DND-41 (cell line): ENCODE results near the gene HLA-B.

Source experiments
- ATAC-seq: fragments of 200-7000 bp; cut with Tn5 transposase; 3 replicates; pipeline ENCODE4 v1.9.1; 2021; ENCODE audit warnings: low read depth; ENCODE audit not compliant: insufficient read depth
- DNase-seq: peaks from one replicate; pipeline ENCODE4 v3.0.0-alpha.2; 2020
- H2AFZ ChIP-seq: 2 replicates; pipeline ENCODE4 v1.6.0; 2012; ENCODE audit warnings: low read depth, low read length
- H3K27ac ChIP-seq: 2 replicates; pipeline ENCODE4 v1.5.1; 2012; ENCODE audit warnings: low read length, inconsistent platforms
- H3K27me3 ChIP-seq: fragments of 200-600 bp; sonication (generic); 2 replicates; pipeline ENCODE4 v1.6.0; 2012; ENCODE audit warnings: low read length, mild to moderate bottlenecking, inconsistent platforms; ENCODE audit not compliant: insufficient read depth, poor library complexity
- H3K36me3 ChIP-seq: 2 replicates; pipeline ENCODE4 v1.5.1; 2012; ENCODE audit warnings: low read length, inconsistent platforms; ENCODE audit not compliant: insufficient read depth
- H3K4me1 ChIP-seq: 2 replicates; pipeline ENCODE4 v1.5.1; 2012; ENCODE audit warnings: mild to moderate bottlenecking, low read length; ENCODE audit not compliant: insufficient read depth
- H3K4me2 ChIP-seq: 2 replicates; pipeline ENCODE4 v1.6.0; 2012; ENCODE audit warnings: mild to moderate bottlenecking, moderate library complexity, low read length, inconsistent platforms; ENCODE audit not compliant: insufficient read depth
- H3K4me3 ChIP-seq, 2 experiments: fragments of 200-600 bp in 1 of 2; shearing (Covaris generic) in 1 of 2; 2 replicates each; pipeline ENCODE4 v1.5.1; 2012 to 2016; ENCODE audit warnings: inconsistent platforms in 2 of 2, low read length in 2 of 2, mild to moderate bottlenecking in 2 of 2, low read depth in 1 of 2, moderate library complexity in 1 of 2
- H3K79me2 ChIP-seq: 2 replicates; pipeline ENCODE4 v1.6.0; 2012; ENCODE audit warnings: low read length, inconsistent platforms; ENCODE audit not compliant: insufficient read depth
- H3K9ac ChIP-seq: 2 replicates; pipeline ENCODE4 v1.6.0; 2012; ENCODE audit warnings: low read depth, mild to moderate bottlenecking, inconsistent platforms, low read length, moderate library complexity
- H3K9me3 ChIP-seq: 2 replicates; pipeline ENCODE4 v1.5.1; 2012; ENCODE audit warnings: low read length, moderate library complexity, mild to moderate bottlenecking, inconsistent platforms; ENCODE audit not compliant: insufficient read depth, severe bottlenecking
- H4K20me1 ChIP-seq: 2 replicates; pipeline ENCODE4 v1.6.0; 2012; ENCODE audit warnings: low read length; ENCODE audit not compliant: insufficient read depth
- EZH2 ChIP-seq: IDR thresholded peaks from 3 replicates; pipeline ENCODE4 v1.6.1; 2012; ENCODE audit warnings: borderline replicate concordance, low read depth, mild to moderate bottlenecking, moderate library complexity, low read length, inconsistent platforms; ENCODE audit not compliant: severe bottlenecking
- TF ChIP-seq, protein P1 (sequence below): IDR thresholded peaks from 2 replicates; pipeline ENCODE4 v1.5.1; 2012; ENCODE audit warnings: borderline replicate concordance, low read length, moderate library complexity, mild to moderate bottlenecking; ENCODE audit not compliant: poor library complexity, severe bottlenecking; ENCODE audit errors: extremely low read depth

HLA-B gene

DNA sequence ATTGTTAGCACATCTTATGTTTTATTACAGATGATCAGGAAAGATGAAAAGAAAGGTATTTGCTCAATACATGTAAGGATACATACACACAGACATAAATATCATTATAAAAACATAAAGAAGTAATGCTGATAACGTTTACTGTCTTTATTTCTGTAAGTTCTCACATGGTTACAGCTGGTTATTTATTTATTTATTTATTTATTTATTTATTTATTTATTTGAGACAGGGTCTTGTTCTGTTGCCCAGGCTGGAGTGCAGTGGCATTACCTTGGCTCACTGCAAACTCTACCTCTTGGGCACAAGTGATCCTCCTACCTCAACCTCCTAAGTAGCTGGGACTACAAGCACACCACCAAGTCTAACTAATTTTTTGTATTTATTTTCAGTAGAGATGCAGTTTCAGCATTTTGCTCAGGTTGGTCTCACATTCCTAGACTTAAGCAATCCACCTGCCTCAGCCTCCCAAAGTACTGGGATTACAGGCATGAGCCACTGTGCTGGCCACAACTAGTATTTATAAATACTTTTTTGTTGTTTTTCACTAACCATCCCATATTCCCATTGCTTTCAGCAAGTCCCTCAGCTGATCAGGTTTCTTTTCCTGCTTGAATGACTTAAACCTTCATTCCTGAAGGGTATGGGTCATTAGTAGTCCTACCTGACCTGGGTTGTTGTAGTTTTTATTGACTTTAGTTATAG lies 35.8 kb downstream of the HLA-B start:
- no peaks in the 10 kb centered on the region for H3K9me3 ChIP-seq
- no peak overlapping the region for H3K4me2 ChIP-seq
- no peaks in the 10 kb centered on the region for H3K4me1 ChIP-seq
- TF ChIP-seq EZH2, result no peak
- TF ChIP-seq, protein P1, sequence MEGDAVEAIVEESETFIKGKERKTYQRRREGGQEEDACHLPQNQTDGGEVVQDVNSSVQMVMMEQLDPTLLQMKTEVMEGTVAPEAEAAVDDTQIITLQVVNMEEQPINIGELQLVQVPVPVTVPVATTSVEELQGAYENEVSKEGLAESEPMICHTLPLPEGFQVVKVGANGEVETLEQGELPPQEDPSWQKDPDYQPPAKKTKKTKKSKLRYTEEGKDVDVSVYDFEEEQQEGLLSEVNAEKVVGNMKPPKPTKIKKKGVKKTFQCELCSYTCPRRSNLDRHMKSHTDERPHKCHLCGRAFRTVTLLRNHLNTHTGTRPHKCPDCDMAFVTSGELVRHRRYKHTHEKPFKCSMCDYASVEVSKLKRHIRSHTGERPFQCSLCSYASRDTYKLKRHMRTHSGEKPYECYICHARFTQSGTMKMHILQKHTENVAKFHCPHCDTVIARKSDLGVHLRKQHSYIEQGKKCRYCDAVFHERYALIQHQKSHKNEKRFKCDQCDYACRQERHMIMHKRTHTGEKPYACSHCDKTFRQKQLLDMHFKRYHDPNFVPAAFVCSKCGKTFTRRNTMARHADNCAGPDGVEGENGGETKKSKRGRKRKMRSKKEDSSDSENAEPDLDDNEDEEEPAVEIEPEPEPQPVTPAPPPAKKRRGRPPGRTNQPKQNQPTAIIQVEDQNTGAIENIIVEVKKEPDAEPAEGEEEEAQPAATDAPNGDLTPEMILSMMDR, result no peak
- peaks cover 9% of the 10 kb centered on the region for H3K27me3 ChIP-seq
- H3K9ac ChIP-seq, result no peak overlapping the region
- no peaks in the 10 kb centered on the region for H3K36me3 ChIP-seq
- H3K79me2 ChIP-seq, result no peaks in the 10 kb centered on the region
- no peak overlapping the region for H3K27ac ChIP-seq
- no peak overlapping the region for H2AFZ ChIP-seq
- H3K4me3 ChIP-seq, result no peak overlapping the region
- H4K20me1 ChIP-seq, result no peaks in the 10 kb centered on the region
- DNase-seq (no peak), ATAC-seq (no peak)

DNA sequence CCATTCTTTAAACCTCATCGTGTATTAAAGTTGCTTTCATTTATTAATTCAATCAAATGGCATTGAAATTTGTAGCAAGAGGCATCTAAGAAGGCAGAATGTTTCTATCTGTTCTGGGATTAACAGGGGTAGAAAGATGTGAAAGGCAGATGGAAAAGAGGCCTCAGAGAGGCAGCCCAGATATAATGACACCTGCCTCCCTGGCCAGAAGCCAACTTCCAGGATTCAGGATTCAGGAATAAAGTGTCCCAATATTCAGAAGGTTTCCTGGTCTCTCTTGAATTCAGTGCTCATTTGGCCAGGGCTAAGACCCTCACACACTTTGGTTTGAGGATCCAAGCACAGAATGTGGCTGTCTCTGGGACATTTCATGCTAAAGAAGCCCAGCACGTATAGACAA lies 39.9 kb downstream of the HLA-B start:
- DNase-seq, result no peak
- Histone ChIP-seq H3K27ac (no peak overlapping the region), H3K9me3 (no peaks in the 10 kb centered on the region)

DNA sequence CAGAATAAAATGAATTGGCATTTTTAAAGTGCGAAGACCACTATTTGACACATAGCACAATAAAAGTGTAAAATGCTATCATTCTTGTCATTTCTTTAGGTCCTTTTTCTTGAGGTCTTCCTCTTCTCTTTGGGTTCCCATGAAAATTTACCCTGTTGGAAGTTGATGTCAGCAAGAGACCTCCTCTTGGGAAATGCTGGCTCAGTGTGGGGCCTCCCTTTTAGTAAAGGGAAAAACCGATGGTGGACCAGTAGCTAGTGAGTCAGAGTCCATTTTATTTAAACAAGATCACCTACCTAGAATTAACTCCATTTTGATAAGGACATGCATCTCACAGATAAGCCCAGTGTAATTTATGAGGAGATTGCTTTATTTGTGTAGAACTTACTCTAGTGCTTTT lies 47.3 kb downstream of the HLA-B start:
- H3K36me3 ChIP-seq, result no peaks in the 10 kb centered on the region
- H2AFZ ChIP-seq, result no peak overlapping the region
- no peaks in the 10 kb centered on the region for H3K79me2 ChIP-seq
- peaks cover 11% of the 10 kb centered on the region for H3K27me3 ChIP-seq
- H3K4me2 ChIP-seq, result no peak overlapping the region
- H3K9ac ChIP-seq, result no peak overlapping the region
- no peaks in the 10 kb centered on the region for H3K4me1 ChIP-seq
- no peaks in the 10 kb centered on the region for H4K20me1 ChIP-seq
- no peak for DNase-seq
- no peak overlapping the region for H3K27ac ChIP-seq
- no peak overlapping the region for H3K4me3 ChIP-seq
- no peaks in the 10 kb centered on the region for H3K9me3 ChIP-seq
- TF ChIP-seq, protein P1, result no peak
- no peak for TF ChIP-seq EZH2
- no peak for ATAC-seq

More for the DNA sequence above, 39.9 kb downstream of the HLA-B start:
- H3K27me3 ChIP-seq, result peaks cover 24% of the 10 kb centered on the region
- no peak for ATAC-seq
- no peak overlapping the region for H3K4me2 ChIP-seq
- no peaks in the 10 kb centered on the region for H4K20me1 ChIP-seq
- H3K4me3 ChIP-seq, result no peak overlapping the region
- H3K79me2 ChIP-seq, result no peaks in the 10 kb centered on the region
- H3K36me3 ChIP-seq, result no peaks in the 10 kb centered on the region
- H3K4me1 ChIP-seq, result no peaks in the 10 kb centered on the region
- H3K9ac ChIP-seq, result no peak overlapping the region
- TF ChIP-seq, protein P1, result no peak
- TF ChIP-seq EZH2, result no peak
- H2AFZ ChIP-seq, result no peak overlapping the region
